Mucosa of stomach (tissue), 1 donor: ENCODE measurements around the gene CNTN4.

Experiments
- H3K27me3 ChIP-seq: one replicate; pipeline ENCODE4 v1.7.0; 2013; ENCODE audit warnings: mild to moderate bottlenecking, low read length; ENCODE audit not compliant: control insufficient read depth, insufficient read depth
- H3K36me3 ChIP-seq: one replicate; pipeline ENCODE4 v1.7.0; 2013; ENCODE audit warnings: low read length; ENCODE audit not compliant: control insufficient read depth, insufficient read depth
- H3K4me1 ChIP-seq: one replicate; pipeline ENCODE4 v1.7.0; 2013; ENCODE audit warnings: mild to moderate bottlenecking, low read length; ENCODE audit not compliant: control insufficient read depth, insufficient read depth
- H3K4me3 ChIP-seq: one replicate; pipeline ENCODE4 v1.7.0; 2013; ENCODE audit warnings: low read length
- H3K9ac ChIP-seq: one replicate; pipeline ENCODE4 v1.7.0; 2013; ENCODE audit warnings: mild to moderate bottlenecking, low read length, moderate library complexity
- H3K9me3 ChIP-seq: one replicate; pipeline ENCODE4 v1.7.0; 2013; ENCODE audit warnings: mild to moderate bottlenecking, low read length, moderate library complexity; ENCODE audit not compliant: control insufficient read depth
- donor health status: Pancreatic carcinoma.

Gene CNTN4

GRCh38 chr3:2454865-2455264 lies 356.2 kb downstream of the CNTN4 start:
- H3K9ac ChIP-seq: no peak overlapping the region
- no peaks in the 10 kb centered on the region for H3K36me3 ChIP-seq
- no peaks in the 10 kb centered on the region for H3K4me1 ChIP-seq
- H3K9me3 ChIP-seq: no peaks in the 10 kb centered on the region
- H3K4me3 ChIP-seq: no peak overlapping the region
- H3K27me3 ChIP-seq: no peaks in the 10 kb centered on the region

GRCh38 chr3:2456788-2457187 lies 358.1 kb downstream of the CNTN4 start:
- H3K4me3 ChIP-seq: no peak overlapping the region
- no peaks in the 10 kb centered on the region for H3K27me3 ChIP-seq
- no peak overlapping the region for H3K9ac ChIP-seq
- H3K36me3 ChIP-seq: no peaks in the 10 kb centered on the region
- H3K9me3 ChIP-seq: no peaks in the 10 kb centered on the region
- H3K4me1 ChIP-seq: no peaks in the 10 kb centered on the region

- Histone ChIP-seq H3K27me3 (no peaks in the 10 kb centered on the region), H3K4me1 (no peaks in the 10 kb centered on the region), H3K36me3 (no peaks in the 10 kb centered on the region), H3K9me3 (no peaks in the 10 kb centered on the region), H3K9ac (no peak overlapping the region), H3K4me3 (no peak overlapping the region)
Measured at GRCh38 chr3:2458816-2459215, 360.1 kb downstream of the CNTN4 start.

- H3K9me3 ChIP-seq: no peaks in the 10 kb centered on the region
- no peak overlapping the region for H3K4me3 ChIP-seq
- no peak overlapping the region for H3K9ac ChIP-seq
- H3K4me1 ChIP-seq: no peaks in the 10 kb centered on the region
- no peaks in the 10 kb centered on the region for H3K27me3 ChIP-seq
- no peaks in the 10 kb centered on the region for H3K36me3 ChIP-seq
Measured at GRCh38 chr3:2465842-2466241, 367.2 kb downstream of the CNTN4 start.

- Histone ChIP-seq H3K27me3 (no peaks in the 10 kb centered on the region), H3K9ac (no peak overlapping the region), H3K9me3 (no peaks in the 10 kb centered on the region), H3K4me3 (no peak overlapping the region), H3K36me3 (no peaks in the 10 kb centered on the region), H3K4me1 (no peaks in the 10 kb centered on the region)
Measured at GRCh38 chr3:2468816-2469215, 370.1 kb downstream of the CNTN4 start.

- H3K4me3 ChIP-seq: no peak overlapping the region
- H3K36me3 ChIP-seq: no peaks in the 10 kb centered on the region
- H3K27me3 ChIP-seq: no peaks in the 10 kb centered on the region
- H3K4me1 ChIP-seq: no peaks in the 10 kb centered on the region
- H3K9me3 ChIP-seq: no peaks in the 10 kb centered on the region
- no peak overlapping the region for H3K9ac ChIP-seq
Measured at GRCh38 chr3:2476996-2477395, 378.3 kb downstream of the CNTN4 start.

GRCh38 chr3:2477620-2478019 lies 379.0 kb downstream of the CNTN4 start:
- Histone ChIP-seq H3K4me1 (no peaks in the 10 kb centered on the region), H3K9me3 (no peaks in the 10 kb centered on the region), H3K27me3 (no peaks in the 10 kb centered on the region), H3K36me3 (no peaks in the 10 kb centered on the region), H3K4me3 (no peak overlapping the region), H3K9ac (no peak overlapping the region)

- Histone ChIP-seq H3K27me3 (no peaks in the 10 kb centered on the region), H3K4me3 (no peak overlapping the region), H3K9ac (no peak overlapping the region), H3K4me1 (no peaks in the 10 kb centered on the region), H3K36me3 (no peaks in the 10 kb centered on the region), H3K9me3 (no peaks in the 10 kb centered on the region)
Measured at GRCh38 chr3:2484162-2485026, 385.7 kb downstream of the CNTN4 start.

- no peaks in the 10 kb centered on the region for H3K4me1 ChIP-seq
- no peaks in the 10 kb centered on the region for H3K27me3 ChIP-seq
- H3K9me3 ChIP-seq: no peaks in the 10 kb centered on the region
- H3K4me3 ChIP-seq: no peak overlapping the region
- H3K36me3 ChIP-seq: no peaks in the 10 kb centered on the region
- no peak overlapping the region for H3K9ac ChIP-seq
Measured at GRCh38 chr3:2485027-2485375, 386.3 kb downstream of the CNTN4 start.

- Histone ChIP-seq H3K9me3 (no peaks in the 10 kb centered on the region), H3K4me3 (no peak overlapping the region), H3K9ac (no peak overlapping the region), H3K4me1 (no peaks in the 10 kb centered on the region), H3K36me3 (no peaks in the 10 kb centered on the region), H3K27me3 (no peaks in the 10 kb centered on the region)
Measured at GRCh38 chr3:2495746-2496145, 397.1 kb downstream of the CNTN4 start.

GRCh38 chr3:2504912-2505311 lies 406.2 kb downstream of the CNTN4 start:
- Histone ChIP-seq H3K9me3 (no peaks in the 10 kb centered on the region), H3K27me3 (no peaks in the 10 kb centered on the region), H3K4me3 (no peak overlapping the region), H3K9ac (no peak overlapping the region), H3K36me3 (no peaks in the 10 kb centered on the region), H3K4me1 (no peaks in the 10 kb centered on the region)

GRCh38 chr3:2506776-2507175 lies 408.1 kb downstream of the CNTN4 start:
- Histone ChIP-seq H3K4me1 (no peaks in the 10 kb centered on the region), H3K27me3 (no peaks in the 10 kb centered on the region), H3K36me3 (no peaks in the 10 kb centered on the region), H3K9ac (no peak overlapping the region), H3K9me3 (no peaks in the 10 kb centered on the region), H3K4me3 (no peak overlapping the region)
